8988T (cell line): ENCODE measurements around the gene SLC2A9.
"Not testable (repeated sequence)": the region's sequence is repeated elsewhere in the genome, so short reads cannot be mapped to it uniquely, and the experiment has no call there.

Experiments
- DNase-seq: peaks from one replicate; pipeline ENCODE4 v3.0.0; 2011

SLC2A9 gene

DNA sequence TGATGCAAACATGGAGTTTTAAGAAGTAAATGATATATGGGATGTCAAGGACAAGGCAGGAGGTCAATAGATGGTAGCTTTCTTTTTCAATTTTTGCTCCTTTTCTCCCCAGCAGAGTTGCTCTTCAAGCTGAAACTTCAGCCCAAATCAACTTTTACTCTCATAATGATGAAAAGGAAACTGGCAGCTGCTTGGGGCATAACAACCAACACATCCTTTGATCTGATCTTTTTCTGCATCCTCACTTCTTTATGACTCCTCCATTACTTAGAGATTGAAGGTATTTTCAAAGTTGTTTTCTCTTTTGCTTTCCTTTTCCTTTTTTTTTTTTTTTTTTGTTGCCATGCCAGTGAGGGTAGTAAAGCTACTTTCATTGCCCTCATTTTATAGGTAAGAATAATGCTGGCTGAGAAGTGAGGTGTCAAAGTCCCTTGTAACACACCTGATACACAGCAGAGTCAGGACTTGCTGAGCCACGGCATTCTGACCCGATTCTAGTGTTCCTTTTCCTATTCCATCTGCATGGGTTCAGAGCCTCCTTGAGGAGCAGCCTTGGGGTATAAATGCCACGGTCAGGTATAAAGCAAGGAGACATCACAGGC lies 26.9 kb downstream of the SLC2A9 start:
- no peak for DNase-seq

DNA sequence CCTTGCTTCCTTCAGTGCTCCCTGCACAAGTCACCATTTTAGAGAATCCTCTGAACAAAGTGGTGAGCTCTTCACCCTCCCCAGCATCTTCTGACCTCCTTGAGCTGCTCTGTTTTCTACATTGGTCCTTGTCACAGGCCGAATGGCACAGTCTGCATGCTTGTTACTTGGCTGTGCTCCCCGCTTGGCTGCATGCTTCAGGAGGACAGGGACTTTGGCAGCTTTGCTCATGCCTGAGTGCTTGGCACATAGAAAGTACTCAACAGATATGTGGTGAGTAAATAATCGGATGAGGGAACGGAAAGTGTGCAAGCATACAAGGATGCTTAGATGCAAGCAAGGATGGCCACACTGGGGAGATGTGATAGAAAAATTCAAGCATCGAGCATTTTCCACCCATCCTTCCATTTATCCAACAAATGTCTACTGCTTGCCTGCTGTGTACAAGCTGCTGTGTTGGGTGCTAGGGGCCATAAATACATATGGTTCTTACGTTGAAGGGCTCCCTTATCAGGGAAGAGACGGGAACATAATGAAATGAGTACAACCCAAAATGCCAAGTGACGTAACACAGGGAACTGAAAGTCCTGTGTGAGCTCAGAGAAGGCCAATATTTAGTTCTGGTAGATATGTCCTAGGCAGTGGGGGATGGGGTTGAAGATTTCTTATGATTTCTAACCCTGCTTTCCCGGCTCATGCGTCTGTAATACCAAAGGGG lies 31.2 kb downstream of the SLC2A9 start:
- DNase-seq = no peak

DNA sequence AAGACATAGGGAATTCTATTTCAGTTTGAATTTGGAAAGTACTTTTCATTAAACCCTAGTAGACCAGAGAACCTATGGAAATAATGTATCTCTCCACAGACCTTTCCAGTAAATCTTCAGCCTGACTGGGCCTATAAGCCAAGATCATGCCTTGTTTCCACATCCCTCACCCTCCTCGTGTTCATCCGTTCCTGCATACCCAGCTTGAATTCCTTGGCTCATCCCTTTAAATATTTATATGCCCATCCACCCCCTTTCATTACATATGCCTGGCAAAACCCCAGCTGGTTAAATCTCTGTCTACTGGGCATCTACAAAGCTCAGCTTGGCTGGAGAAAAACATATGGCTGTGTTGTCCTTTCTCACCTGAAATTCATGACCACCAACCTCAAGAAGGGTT lies 32.4 kb downstream of the SLC2A9 start:
- no peak for DNase-seq

DNA sequence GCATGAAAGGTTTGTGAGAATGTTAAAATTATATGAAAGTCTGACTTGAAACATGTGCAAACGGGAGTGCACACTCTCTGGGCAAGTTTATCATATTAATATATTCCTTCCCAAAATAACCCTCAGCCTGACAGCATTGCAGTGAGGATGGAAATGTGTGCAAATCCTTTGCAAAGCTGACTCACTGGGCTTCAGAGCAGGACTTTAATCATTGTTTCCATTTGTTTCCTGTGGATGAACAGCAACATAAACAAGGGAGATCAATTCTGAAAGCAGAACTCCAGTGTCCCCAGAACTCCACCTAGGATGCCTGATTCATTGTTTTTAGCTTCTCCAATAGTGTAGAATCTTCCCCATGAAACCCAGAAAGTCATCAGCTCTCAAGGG lies 32.9 kb downstream of the SLC2A9 start:
- no peak for DNase-seq

DNA sequence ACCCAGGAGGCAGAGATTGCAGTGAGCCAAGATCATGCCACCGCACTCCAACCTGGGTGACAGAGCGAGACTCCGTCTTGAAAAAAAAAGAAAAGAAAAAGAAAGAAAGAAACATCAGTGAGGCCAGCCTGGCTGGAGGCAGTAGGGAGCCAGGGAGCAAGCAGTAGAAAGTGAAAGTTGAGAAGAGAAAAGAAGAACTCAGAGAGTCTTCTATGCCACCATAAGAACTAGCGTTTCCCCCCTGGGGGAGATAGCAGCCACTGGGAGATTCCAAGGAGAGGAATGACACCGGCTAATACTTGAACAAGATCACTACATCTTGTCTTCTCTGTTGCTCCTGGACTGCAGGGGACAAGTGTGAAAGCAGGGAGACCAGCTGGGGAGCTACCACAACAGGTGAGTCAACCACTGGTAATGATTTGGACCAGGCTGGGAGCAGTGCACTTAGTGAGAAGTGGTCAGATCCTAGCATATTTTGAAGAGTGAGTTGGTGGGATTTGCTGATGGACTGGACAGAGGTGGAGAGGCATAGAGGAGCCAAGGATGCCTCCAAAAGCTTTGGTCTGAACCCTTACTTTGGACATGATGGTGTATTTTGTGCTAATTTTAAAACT lies 33.4 kb downstream of the SLC2A9 start:
- DNase-seq = no peak

DNA sequence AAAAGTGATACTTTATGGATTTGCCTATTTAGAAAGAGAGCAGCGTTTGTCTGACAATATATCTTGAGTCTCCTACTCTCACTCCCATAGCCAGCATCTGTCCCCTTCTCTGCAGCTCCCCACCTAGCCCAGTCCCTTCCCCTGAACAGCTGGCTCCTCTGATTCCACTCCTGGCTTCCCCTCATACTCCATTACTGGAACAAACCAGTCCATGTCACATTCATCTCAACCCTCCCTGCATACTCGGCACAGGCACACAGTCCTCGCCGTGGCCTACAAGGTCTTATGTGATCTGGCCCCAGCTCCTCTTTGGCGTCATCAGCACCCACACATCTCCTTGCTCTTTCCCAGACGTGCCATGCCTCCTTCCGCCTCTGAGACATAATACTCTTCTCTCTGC lies 36.7 kb downstream of the SLC2A9 start:
- DNase-seq = no peak

DNA sequence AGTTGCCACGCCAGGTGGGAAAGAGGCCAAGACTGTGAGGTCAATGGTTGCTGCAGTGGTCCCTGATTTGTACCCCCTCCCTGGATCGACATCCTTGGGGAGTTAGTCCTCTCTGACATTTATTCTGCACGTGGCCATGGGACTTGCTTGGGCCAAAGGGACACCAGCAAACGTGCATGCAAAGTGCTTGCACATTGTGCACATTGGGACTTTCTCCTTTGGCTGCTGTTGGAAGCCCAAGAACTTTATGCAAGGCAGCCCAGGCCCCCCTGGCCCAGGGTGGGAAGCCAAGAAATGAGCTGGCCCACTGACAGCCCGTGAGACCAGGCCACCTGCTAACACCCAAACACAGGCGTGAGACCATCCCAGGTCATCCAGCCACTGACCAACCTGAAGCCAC lies 38.1 kb downstream of the SLC2A9 start:
- DNase-seq = no peak

DNA sequence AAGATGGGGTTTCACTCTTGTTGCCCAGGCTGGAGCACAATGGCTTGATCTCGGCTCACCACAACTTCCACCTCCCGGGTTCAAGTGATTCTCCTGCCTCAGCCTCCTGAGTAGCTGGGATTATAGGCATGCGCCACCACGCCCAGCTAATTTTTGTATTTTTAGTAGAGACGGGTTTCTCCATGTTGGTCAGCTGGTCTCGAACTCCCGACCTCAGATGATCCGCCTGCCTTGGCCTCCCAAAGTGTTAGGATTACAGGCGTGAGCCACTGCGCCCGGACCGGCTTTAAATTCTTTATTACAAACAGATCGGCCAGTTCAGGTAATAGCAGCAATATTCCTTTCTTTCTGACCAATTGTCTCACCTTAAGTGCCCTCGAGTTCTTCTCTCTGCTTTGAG lies 39.4 kb downstream of the SLC2A9 start:
- DNase-seq = not testable (repeated sequence)

DNA sequence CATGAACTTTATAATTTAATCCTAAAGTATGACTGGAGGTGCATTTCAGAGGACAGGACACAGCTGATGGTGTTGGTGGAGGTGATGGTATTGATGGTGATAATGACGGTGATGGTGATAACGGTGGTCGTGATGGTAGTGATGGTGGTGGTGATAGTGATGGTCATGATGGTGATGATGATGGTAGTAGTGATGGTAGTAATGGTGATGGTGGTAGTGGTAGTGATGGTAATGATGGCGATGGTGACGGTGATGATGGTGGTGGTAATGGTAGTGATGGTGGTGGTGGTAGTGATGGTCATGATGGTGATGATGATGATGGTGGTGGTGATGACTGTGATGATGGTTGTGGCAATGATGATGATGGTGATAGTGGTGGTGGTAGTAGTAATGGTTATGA lies 40.4 kb downstream of the SLC2A9 start:
- DNase-seq = no peak

DNA sequence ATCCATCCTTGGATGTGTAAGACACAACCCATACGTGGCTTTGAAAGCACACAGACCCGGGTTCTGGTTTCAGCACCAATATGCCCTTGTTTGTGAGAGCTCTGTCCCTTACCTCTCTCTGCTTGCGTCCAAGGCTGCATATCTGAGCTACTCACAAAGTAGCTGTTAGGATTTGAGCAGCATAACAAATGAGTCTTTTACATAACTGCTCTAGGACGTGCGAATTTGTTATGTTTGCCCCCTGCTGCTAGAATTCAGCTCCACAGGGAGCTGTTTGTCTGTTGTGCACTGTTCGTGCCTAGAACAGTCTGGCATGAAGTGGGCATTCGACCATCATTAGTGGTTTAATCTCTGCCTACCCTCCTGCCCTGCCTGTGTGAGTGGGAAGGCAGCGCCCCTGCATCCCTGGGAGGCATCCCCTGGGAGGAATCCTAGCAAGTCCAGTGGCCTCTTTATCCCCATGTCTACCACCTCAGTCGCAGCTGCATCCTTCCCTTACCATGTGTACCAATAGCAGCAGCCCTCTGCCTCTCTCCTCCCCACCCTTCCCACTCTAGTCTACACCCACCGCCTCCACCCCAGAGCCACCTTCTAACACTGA lies 42.1 kb downstream of the SLC2A9 start:
- no peak for DNase-seq

DNA sequence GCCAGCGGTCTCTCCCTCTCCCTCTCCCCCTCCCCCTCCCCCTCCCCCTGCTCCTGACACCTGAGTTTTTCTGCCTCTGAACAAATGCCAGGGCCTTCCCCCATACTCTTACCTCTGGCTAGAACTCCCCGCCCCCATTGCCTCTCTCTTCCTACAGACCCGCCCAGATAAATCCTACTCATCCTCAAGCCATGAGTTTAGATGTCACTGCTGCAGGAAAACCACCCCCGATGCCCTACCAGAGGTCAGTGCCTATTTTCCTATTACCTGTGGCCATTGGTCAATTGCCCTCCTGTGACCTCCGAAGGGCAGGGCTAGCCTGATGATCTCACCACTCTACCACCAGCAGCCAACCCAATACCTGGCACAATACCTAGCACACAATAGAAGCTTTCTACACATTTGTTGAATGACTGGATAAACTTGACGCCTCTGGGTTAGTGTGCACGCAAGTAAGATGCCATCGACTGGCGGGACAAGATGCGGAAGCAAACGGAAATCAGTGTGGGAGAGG lies 43.7 kb downstream of the SLC2A9 start:
- no peak for DNase-seq

DNA sequence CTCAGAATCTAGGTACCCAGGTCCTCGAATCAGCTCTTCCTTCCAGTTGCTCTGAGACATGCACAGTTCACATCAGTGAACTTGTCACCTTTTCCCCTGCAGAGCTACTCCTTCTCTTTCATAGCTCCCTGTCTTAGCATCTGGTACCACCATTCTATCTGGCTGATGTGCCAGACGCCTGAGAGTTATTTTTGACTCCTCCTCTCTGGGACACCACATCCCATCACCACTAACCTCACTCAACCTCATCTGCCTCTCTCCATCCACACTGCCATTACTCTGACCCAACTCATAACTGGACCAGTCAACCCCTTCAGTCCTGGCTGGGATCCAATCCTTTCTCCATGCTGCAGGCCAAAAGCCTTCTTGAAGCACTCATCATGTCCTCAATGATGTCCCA lies 44.5 kb downstream of the SLC2A9 start:
- no peak for DNase-seq

DNA sequence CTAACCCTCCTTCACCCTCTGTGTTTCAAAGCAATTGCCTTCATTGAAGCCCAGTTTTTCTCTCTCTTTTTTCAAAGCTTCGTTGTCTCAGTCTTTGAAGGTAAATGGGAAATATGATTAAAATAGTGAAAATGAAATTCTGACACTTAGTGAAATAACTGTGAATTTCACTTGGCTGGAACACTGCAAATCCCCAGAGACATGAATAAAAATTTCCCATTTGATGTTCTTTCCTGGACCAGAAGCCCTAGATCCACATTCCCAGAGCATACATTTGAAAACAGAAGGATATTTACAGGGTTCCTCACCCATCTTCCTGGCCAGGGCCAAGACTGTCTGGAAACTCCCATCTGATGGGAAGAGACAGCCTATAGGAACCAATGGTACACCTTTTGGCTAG lies 45.0 kb downstream of the SLC2A9 start:
- no peak for DNase-seq

DNA sequence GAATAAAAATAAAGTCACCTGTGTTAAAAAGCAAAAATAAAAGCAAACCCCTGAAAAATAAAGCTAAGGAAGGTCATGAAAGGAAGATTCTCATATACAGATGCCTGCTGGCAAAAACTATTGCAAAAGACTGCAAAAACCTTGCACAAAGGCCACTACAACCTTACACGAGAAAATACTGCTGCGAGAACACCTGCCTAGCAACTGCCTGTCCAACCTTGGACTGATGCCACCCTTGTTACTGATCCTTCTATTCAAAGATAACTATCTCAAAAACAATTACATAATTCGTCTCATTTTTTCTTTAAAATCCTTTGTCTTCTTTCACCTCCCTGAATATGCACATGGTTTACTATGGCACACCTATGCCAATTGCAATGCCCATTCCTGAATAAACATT lies 49.6 kb downstream of the SLC2A9 start:
- DNase-seq = no peak

DNA sequence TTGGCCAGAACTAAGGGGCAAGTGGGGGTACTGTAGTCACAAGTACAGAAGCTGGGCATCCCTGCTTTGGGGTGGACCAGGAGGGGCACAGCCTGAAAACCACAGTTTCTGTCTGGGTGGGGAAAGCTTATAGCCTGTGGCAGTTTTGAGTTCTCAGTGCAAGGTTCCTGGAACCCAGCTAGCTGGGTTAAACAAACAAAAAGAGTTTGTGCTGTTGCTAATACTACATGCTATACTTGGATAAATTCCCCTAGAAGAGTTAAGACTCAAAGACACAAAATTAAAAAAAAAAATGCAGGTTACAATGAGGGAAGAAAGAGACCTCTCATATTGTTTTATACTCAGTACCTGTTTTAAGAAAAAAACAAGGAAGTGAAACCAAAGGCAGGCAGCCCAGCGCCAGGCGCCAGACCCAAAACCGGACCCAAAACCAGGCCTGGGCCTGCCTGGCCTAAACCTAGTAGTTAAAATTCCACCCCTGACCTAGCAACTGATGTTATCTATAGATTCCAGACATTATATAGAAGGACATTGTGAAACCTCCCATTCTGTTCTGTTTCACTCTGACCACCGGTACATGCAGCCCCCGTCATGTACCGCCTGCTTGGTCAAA lies 50.8 kb downstream of the SLC2A9 start:
- no peak for DNase-seq

DNA sequence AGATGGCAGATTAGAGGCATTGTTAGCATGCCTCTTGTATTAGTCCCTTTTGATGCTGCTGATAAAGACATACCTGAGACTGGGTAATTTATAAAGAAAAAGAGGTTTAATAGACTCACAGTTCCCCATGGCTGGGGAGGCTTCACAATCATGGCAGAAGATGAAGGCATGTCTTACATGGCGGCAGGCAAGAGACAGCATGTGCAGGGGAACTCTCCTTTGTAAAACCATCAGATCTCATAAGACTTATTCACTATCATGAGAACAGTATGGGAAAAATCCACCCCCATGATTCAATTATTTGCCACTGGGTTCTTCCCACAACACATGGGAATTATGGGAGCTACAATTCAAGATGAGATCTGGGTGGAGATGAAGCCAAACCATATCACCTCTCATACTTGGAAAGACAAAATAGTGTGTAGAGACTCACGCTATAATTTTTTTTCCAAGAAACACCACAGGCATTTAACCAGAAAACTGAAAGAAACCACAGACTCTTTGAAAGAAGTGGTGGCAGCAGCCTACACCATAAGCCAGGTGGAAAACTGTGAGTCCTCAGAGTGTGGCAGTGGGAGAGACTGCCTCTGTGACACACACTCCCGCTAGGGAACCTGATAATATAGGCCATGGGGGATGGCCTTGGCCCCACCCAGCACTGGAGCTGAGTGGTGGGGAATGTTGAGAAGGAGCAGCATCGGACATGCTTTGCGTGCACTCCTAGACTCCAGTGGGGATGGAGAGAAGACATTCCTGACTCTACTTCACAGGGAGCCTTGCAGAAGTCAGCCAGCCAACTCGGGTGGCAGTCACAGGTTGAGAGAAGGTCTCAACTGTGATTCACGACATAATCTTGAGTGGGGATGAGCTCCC lies 51.5 kb downstream of the SLC2A9 start:
- no peak for DNase-seq

DNA sequence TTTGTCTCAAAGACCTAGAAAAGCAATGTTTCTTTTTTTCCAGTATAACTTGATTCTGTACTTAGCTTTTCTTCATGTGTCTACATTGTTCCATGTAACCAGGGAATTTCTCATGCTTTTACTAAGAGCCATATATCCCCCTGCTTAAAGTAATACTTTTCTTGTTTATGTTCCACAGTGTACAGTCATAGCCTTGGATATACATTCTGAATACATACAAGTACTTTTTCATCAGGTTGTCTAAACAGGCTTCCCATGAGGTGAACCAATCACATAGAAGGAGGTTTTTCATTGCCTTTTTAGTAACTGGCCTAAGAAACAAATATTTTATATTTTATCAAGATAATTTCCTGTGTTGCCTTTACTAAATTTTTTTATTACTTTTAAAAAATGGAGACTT lies 52.8 kb downstream of the SLC2A9 start:
- DNase-seq = no peak

DNA sequence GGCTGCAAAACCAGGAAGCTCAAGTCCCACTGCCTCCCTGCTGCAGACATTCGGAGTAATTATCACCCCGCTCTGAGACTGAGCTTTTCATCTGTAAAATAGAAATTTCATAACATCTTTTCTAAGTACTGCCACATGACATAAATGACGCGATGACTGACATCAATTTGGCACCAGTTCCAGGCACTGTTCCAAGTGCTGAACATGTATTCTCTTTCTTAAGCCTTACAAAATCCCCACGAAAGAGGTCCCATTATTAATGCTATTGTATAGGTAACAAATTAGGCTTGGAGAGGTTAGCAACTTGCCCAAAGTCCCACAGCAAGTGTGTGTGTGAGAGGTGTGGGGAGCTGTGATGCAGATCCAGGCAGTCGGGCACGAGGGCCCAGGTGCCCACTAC lies 56.4 kb downstream of the SLC2A9 start:
- DNase-seq = no peak

DNA sequence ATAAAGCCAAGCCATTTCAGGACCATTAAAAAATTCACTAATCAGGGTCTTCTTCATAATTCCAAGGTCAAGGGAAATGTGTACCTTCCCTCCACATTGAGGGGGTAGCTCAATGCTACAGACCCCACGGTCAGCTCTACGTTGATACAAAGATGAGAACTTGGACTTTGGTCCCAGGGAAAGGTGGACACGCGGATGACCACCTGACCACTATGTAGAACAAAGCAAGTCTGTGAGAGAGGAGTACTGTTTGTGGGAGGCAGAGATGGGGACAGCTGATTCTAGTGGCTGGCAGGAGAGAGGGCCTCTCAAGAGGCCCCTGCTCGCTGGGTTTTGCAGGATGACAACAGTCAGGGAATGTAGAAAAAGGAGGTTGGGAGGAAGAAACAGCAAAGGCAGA lies 58.0 kb downstream of the SLC2A9 start:
- no peak for DNase-seq

DNA sequence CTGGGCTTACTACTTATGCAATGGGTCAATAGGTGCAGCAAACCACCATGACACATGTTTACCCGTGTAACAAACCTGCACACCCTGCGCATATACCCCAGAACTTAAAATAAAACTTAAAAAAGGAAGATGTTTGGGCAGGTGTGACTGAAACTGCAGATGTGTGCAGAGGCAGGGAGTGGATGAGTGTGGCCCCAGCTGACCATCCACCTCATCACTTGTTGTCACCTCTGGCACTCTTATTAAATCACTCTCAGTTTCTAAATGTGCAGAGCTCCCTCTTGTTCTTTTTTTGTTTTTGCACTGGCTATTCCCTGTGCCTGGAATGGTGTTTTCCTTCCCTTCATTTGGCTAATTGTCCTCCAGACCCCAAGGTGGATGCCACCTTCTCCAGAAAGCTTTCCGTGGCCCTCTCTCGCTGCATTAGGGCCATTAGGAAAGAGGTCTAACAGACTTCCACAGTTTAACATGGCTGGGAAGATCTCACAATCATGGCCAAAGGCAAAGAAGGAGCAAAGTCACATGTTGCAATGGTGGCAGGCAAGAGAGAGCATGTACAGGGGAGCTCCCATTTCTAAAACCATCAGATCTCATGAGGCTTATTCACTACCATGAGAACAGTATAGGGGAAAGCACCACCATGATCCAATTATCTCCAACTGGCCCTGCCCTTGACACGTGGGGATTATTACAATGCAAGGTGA lies 58.5 kb downstream of the SLC2A9 start:
- DNase-seq = no peak

DNA sequence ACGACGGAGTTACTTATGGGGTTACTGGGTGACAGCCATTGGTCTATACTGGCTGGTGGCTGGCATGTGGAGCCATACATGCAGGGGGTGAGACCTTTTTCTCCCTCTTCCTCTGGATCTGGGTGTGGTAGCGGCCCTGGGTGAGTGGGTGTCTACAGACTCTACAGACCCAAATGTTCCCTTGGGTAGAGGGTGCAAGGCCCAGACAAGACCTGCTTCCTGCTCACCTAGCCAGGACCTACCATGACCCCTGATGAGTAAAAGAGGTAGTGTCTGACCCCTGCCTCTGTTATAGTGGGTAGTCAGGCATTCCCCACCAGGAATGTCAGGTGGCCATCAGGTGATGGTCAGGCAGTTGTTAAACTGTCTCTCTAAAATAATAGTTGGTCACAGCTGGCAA lies 66.8 kb downstream of the SLC2A9 start:
- no peak for DNase-seq

DNA sequence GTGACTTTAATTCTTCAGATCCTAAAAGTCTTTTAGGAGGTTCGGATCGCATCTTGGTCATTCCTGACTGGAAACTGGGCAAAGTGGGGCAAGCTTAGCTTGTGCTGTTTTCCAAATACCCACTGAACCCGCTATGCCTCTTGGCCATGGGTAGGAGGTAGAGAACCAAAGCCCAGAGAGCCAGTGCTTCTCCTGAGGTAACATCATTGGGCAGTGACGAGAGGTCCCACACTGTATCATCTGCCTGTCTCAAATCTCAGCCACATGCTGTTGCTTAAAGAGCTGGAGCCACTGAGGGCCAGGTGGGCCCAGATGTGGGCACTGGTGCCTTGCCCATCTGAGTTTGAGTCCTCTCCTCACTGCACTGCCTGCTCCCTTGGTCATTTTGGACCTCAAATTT lies 68.2 kb downstream of the SLC2A9 start:
- DNase-seq = no peak
